Left kidney (tissue), 2 donors: ENCODE results near the gene MYL10. TPM values are rescaled to one million over a fixed set of nuclear protein-coding genes. Genes with fewer than 3 reads are reported as not detected.
"Not testable (repeated sequence)": the region's sequence is repeated elsewhere in the genome, so short reads cannot be mapped to it uniquely, and the experiment has no call there.

Experiments
- DNase-seq: peaks from one replicate; pipeline ENCODE4 v3.0.0-alpha.2; 2013
- polyA plus RNA-seq: library from polyadenylated mRNA; unstranded; fragments of 120-200 nt; gene quantifications from one replicate; pipeline ENCODE4 v1.2.1, GENCODE V29; 2013; ENCODE audit not compliant: insufficient read length

The MYL10 gene
- polyA plus RNA-seq, 1 donor: 0.37 TPM

GRCh38 chr7:101618916-101619315, 10.2 kb downstream of the MYL10 start:
- no peak for DNase-seq

DNA sequence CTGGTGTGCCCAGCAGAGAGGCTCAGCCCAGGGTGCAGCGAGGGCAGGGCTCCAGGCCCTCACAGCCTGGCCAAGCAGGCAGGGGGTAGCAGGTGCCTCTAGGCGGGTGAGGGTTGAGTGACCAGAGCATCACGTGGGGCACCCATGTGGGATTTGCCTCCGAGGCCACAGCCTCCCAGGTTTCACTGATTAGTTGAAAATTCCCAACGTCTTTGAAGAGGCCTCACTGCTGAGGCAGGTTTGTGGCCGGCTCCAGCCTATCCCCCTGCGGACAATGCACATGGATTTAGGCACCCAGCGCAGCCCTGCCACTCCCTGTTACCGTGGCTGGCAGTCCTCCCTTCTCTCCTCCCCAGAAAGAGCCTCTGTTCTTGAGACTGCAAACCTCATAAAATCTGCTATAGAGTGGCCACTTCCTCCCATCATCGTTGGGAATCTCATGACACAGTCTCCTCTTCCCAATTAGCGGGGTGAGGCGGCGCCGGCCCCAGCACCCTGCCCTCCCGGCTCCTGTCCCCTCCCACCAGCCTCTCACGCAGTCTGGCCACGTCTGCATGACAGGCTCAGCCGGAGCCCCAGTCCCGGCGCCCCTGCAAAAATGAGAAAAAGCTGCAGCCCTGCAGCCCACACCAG, 10.8 kb downstream of the MYL10 start:
- DNase-seq: no peak

DNA sequence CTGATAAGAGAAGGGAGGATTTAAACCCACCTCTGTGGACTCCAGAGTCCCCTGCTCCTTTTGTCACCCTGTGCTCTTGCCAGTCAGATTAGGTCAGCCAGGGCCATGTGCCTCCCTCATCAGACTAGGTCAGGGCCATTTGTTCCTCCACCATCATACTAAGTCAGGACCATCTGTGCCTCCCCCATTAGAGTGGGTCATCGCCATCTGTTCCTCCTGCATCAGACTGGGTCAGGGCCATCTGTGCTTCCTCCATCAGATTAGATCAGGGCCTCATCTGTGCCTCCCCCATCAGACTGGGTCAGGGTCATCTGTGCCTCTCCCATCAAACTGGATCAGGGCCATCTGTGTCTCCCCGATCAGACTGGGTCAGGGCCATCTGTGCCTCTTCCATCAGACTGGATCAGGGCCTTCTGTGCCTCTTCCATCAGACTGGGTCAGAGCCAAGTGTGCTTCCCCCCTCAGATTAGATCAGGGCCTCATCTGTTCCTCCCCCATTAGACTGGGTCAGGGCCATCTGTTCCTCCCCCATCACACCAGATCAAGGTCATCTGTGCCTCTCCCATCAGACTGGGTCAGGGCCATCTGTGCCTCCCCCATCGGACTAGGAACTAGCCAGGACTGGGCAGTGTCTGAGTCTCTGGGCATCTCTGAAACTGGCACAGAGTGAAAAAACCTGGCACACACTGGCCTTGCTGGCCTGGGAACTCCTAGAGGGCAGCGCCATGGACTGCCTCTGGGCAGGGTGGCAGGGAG, 11.5 kb downstream of the MYL10 start:
- DNase-seq: no peak

GRCh38 chr7:101615446-101615845, 13.7 kb downstream of the MYL10 start:
- no peak for DNase-seq

GRCh38 chr7:101614939-101615302, 14.2 kb downstream of the MYL10 start:
- DNase-seq: no peak

DNA sequence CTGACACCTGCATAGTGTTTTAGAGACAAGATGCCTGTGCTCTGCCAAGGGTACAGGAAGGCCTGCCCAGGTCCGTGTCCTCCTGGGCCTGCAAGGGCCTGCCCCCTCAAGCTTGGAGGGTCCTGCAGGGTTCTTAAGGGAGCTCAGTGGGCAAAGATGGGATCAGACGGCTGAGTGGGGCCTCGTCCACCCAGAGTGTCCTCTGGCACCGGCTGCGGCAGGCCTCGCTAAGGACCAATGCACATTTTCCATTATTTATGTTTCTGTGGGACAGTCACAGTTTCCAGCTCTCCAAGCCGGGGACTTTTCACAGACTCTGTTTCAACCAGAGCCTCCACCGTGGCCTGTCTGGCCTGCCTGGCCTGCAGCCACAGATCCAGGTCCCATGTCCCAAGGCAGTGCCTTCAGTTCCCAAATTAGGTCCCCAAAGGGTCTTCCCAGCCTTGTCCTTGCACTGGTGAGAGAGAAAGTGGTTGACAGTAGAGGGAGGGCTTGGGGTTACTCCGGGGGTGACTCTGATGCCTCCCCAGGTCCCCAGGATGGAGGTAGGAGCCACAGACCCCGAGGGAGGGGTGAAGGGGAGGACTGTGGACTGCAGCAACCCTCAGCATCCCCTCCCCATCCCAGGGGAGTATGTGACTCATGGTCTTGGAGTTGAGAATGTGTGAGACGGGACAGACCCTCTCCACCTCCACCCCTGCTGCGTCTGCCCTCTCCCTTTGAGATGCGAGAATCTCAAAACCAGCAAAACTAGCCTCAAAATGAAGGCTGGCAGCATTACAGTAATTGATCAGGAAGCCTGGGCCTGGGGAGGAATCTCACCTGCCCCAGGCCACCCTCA, 14.8 kb downstream of the MYL10 start:
- DNase-seq: no peak

DNA sequence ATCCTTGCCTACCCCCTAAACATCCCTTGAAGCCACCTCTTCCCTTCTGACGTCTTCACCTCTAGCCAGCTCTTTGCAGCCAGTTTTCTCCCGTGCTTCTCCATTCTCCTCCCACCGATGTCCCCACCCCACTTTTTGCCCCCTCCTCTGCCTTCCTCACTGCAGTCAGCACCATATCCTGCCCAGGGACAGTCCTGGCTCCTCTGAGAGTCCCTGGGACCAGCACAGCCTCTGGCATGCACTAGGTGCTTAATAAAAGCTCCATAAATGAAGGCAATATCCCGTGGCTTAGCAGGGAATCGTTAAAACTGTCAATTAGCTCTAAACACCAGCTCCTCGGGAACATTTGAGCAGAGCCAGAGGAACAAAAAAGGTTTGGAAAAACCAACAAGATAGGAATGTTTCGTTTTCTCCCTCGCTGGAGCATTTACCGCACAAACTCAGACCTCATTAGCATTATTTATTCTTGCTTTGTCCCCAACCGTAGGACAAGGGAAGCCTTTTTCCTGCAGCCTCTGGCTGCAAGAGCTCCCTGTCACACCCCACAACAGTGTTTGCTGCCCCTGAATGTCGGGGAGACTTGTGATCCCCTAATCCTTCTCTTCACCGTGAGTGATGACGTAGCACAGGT, 16.1 kb downstream of the MYL10 start:
- no peak for DNase-seq

GRCh38 chr7:101608772-101609713, 20.1 kb downstream of the MYL10 start:
- DNase-seq: no peak

DNA sequence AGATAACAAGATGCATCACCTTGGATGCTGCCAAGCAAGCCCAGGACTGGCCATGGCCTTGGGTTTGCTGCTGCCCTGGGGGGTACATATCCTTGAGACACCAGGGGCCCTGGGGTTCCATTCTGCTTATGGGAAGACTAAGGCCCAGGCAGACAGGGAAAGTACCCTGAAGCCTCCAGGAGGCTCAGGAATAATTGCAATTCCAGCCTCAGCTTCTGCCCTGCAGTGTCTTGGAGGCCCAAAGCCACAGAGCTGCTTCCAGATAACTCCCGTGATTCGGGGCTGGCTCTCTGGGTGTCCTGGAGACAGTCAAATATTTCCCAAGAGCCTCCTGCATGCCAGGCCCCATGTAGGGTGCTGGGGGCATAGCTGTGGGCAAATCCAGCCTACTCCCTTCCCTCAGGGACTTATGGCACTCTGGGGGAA, 22.6 kb downstream of the MYL10 start:
- no peak for DNase-seq

DNA sequence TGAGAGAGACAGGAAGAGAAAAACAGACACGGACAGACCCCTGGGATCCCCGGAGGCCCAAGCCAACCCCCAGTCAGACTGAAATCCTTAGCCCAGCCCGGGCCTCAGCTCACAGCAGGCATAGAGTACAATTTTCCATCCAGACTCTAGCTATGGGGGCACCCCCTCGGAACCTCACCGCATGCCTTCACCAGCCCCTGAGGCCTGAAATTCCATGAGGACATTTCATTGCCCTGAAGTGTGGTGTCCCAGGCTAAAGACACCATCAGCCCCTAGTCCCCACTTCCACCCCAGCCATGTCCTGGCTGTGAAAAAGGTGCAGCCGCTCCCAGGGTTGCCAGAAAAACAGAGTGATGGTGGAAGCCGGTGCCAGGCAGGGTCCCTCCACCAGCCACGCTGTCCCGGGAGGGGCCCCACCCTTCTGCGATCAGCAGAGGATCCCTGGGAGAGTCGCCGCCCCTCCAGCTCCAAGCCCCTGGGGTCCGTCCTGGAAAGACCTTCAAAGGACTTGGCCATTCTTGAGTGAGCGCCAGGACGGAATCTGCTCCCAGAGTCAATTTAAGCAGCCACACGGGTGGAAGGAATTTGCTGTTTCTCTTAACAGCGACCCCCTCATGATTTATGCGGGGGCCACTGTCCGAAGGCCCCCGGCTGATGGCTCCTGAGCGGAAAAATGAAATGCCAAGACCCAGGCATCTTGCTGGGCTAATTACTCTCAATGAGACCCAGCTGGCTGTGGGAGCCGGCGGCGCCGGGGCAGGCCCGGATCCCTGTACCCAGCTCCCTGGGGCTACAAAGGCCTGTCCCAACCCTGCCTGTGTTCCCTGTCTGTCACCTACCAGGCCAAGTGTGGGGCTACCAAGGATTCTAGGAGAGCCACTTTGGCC, 23.2 kb downstream of the MYL10 start:
- DNase-seq: no peak

- DNase-seq: not testable (repeated sequence)
Observed at GRCh38 chr7:101604934-101605332, 24.2 kb downstream of the MYL10 start.

GRCh38 chr7:101604331-101604933, 24.7 kb downstream of the MYL10 start:
- no peak for DNase-seq

DNA sequence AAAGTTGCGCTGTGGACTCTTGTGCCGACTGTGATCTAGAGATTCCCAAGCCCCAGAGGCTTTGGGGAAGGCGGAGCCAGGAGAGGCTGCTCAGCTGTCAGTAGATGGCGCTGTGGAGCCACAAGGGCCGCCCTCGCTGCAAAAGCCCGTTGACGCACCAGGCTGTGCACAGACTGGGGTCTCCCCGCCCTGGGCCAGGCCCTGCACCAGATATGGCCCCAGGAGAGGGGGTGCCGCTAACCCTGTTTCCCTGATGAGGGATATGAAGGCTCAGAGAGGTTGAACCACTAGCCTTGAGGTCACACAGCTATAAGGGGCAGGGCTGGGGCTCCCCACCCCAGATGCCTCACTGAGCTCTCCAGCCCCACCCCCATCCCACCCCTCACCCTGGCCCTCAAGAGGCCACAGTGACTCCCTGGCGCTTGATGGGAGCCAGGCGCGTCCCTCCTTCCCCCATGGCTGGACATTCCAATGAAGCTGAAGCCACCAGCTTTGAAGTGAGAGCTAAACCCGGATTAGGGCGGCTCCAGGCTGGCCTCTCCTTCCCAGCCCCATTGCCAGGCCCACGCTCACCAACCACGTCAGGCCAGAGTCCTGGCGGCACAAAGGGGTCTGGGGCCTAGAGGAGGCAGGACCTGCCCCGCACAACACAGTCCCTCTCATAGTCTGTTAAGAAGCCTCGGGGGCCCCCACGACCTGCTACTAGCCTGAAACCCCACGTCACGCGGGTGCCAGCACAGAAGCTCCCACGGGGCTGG, 26.4 kb downstream of the MYL10 start:
- peak; percentile 81 for DNase-seq

- DNase-seq: no peak
Observed at GRCh38 chr7:101602082-101602481, 27.0 kb downstream of the MYL10 start.

GRCh38 chr7:101599787-101600186, 29.3 kb downstream of the MYL10 start:
- DNase-seq: no peak

DNA sequence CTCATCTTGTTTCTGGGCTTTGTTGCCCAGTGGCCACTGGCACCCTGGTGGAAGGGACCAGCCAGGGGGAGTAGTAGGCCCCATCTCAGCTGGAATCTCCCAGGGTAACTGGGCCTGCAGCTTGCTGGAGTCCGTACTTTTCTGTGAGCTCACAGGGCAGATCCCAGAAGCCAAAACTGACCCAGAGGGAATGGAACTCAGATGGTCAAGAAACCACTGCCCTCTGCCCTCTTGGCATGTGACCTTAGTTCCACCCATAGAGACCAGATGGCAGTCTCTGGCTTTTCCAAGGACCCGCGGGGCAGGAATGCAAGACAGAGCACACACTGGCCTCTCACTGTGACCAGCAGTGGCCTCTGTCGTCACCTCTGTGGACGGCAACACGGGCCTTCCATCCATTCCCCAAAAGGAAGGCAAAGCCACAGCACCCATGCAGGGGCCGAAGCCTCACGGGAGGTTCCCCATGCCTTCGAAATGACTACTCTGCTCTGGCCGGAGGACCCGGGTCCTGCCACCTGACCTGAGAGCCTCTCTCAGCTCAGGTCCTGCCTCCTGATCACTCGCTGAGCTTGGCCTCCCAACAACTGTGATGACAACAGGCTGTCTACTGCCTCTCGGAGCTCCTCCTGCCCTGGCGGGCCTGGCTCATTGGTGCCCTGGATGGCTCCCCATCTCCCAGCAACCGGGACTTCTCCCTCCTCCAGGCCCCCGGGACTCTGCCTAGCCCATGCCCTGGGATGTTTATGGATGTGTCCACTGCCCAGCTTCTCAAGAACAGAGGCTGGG, 29.9 kb downstream of the MYL10 start:
- no peak for DNase-seq

DNA sequence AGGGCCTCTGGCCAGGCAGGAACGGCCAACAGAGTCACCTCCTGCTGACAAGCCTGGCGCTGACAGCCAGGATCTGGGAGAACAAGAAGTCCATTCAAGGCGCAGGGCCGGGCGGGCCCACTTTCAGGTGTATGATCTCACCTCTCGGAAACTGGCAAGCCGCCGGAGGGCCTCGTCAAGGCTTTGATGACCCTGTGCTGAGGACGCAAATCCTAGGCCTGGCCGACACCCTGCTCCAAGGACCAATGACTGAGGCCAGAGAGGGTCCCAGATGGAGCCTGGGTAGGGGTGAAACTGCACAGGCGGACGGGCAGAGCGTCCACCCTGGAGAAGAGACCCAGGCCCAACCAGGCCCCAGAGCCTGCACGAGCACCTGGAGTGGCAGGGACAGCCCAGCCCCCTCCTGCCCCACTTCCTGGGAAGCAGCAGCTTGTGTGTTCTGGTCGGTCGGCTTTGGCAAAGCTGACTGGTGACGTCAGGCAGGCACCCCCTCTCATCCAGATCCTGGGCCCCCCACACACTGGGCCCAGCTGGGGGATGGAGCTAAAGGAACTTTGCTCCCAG, 30.6 kb downstream of the MYL10 start:
- no peak for DNase-seq

DNA sequence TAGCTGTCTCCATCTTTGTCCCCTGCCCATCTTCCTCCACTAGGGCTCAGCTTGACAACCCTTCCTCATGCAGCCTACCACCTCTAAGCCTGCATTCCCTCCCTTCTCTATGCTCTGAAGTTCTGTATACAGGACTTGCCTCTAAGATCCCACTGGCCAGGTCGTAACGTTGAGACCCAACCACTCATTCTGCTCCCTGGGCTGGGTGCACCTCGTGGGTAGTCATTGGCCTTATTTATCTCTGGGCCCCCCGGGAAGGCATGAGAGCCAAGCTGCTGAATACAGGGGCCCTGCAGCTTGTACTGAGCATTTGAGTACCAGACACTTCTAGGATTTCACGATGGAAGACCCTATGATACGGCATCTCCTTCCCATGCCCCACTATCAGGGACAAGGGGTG, 31.2 kb downstream of the MYL10 start:
- no peak for DNase-seq
